ENCODE results near the gene NR3C2. TPM values are rescaled to one million over a fixed set of nuclear protein-coding genes. Genes with fewer than 3 reads are reported as not detected.

NR3C2 gene
- total RNA-seq, 1 experiment from 2014 or later = 2.7 TPM

DNA sequence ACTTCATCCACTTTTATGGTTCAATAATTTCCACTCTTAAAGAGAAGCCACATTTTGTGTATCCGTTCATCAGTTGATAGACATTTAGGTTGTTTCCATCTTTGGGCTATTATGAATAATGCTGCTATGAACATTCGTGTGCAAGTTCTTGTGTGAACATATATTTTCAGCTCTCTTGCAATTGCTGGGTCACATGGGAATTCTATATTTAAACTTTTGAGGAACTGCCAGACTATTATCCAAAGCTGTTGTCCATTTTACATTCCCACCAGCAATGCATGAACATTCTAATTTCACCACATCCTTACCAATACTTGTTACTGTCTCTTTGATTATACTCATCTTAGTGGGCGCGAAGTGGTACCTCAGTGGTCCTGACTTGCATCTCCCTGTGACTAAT, 61.9 kb downstream of the NR3C2 start:
- Histone ChIP-seq H3K36me3 (ENCODE audit: control insufficient read depth in 1 of 2, insufficient read depth in 2 of 2, low read length in 2 of 2) (no peaks in the 10 kb centered on the region), H3K79me2 (ENCODE audit: insufficient read depth, low read length) (no peaks in the 10 kb centered on the region), H3K27ac (ENCODE audit: low read depth, low read length) (no peak overlapping the region), H3K4me3 (replicated peaks in 1 of 2; ENCODE audit: low read depth in 1 of 2, low read length in 2 of 2) (no peak overlapping the region), H3K9ac (ENCODE audit: low read length) (no peak overlapping the region), H3K27me3 (ENCODE audit: insufficient read depth, low read length) (no peaks in the 10 kb centered on the region), H2AFZ (ENCODE audit: low read depth, low read length, poor library complexity, severe bottlenecking) (no peak overlapping the region), H3K9me2 (ENCODE audit: insufficient read depth) (no peaks in the 10 kb centered on the region), H3K9me3 (ENCODE audit: control insufficient read depth in 1 of 2, insufficient read depth in 1 of 2, low read depth in 1 of 2, low read length in 2 of 2) (no peaks in the 10 kb centered on the region), H3K4me1 (ENCODE audit: control insufficient read depth in 1 of 2, insufficient read depth in 2 of 2, low read length in 2 of 2) (peaks cover 4 to 8% of the 10 kb centered on the region in 2 experiments; a peak in 3 of 4 replicates), H4K20me1 (ENCODE audit: insufficient read depth) (no peaks in the 10 kb centered on the region), H3K4me2 (ENCODE audit: low read length) (no peak overlapping the region)
- ChIA-PET POLR2A (no interaction called here), CTCF (no interaction called here), RAD21 (ENCODE audit: low non-redundant PET in 1 of 2, low total read pairs in 2 of 2, uncharacterized antibody in 2 of 2, unreplicated experiment in 2 of 2) (no interaction called here)
- BruUV-seq (replicated peaks) = no TSS peak
- no peak for ATAC-seq
- no peak for DNase-seq (ENCODE audit: low read depth, low spot score)
- intact Hi-C loops (cut with micrococcal nuclease) = no loop called here
- TF ChIP-seq, protein P1, sequence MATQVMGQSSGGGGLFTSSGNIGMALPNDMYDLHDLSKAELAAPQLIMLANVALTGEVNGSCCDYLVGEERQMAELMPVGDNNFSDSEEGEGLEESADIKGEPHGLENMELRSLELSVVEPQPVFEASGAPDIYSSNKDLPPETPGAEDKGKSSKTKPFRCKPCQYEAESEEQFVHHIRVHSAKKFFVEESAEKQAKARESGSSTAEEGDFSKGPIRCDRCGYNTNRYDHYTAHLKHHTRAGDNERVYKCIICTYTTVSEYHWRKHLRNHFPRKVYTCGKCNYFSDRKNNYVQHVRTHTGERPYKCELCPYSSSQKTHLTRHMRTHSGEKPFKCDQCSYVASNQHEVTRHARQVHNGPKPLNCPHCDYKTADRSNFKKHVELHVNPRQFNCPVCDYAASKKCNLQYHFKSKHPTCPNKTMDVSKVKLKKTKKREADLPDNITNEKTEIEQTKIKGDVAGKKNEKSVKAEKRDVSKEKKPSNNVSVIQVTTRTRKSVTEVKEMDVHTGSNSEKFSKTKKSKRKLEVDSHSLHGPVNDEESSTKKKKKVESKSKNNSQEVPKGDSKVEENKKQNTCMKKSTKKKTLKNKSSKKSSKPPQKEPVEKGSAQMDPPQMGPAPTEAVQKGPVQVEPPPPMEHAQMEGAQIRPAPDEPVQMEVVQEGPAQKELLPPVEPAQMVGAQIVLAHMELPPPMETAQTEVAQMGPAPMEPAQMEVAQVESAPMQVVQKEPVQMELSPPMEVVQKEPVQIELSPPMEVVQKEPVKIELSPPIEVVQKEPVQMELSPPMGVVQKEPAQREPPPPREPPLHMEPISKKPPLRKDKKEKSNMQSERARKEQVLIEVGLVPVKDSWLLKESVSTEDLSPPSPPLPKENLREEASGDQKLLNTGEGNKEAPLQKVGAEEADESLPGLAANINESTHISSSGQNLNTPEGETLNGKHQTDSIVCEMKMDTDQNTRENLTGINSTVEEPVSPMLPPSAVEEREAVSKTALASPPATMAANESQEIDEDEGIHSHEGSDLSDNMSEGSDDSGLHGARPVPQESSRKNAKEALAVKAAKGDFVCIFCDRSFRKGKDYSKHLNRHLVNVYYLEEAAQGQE (IDR thresholded peaks at IDR 0.05; ENCODE audit: low read depth) = no peak
- TF ChIP-seq ZFX (IDR thresholded peaks at IDR 0.05) (no peak), SP1 (IDR thresholded peaks at IDR 0.05; ENCODE audit: low read depth) (no peak), FOSL1 (IDR thresholded peaks at IDR 0.05; ENCODE audit: low read depth) (no peak), EGR1 (IDR thresholded peaks at IDR 0.05; ENCODE audit: low read depth) (no peak), ZNF274 (IDR thresholded peaks at IDR 0.05; ENCODE audit: low read depth, low read length) (no peak), RAD21 (IDR thresholded peaks at IDR 0.05; ENCODE audit: low read depth) (no peak), SIN3A (IDR thresholded peaks at IDR 0.05; ENCODE audit: low read depth) (no peak), SRF (IDR thresholded peaks at IDR 0.05; ENCODE audit: low read depth) (no peak), POLR2AphosphoS5 (IDR thresholded peaks at IDR 0.05; ENCODE audit: low read depth, low read length) (no peak), TCF7L2 (IDR thresholded peaks at IDR 0.05; ENCODE audit: borderline replicate concordance, extremely low read depth, insufficient read depth, insufficient read length) (no peak)
- TF ChIP-seq, protein P2, sequence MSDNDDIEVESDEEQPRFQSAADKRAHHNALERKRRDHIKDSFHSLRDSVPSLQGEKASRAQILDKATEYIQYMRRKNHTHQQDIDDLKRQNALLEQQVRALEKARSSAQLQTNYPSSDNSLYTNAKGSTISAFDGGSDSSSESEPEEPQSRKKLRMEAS (IDR thresholded peaks at IDR 0.05) = no peak
- TF ChIP-seq, protein P3, sequence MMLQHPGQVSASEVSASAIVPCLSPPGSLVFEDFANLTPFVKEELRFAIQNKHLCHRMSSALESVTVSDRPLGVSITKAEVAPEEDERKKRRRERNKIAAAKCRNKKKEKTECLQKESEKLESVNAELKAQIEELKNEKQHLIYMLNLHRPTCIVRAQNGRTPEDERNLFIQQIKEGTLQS (IDR thresholded peaks at IDR 0.05) = no peak
- TF ChIP-seq, protein P4, sequence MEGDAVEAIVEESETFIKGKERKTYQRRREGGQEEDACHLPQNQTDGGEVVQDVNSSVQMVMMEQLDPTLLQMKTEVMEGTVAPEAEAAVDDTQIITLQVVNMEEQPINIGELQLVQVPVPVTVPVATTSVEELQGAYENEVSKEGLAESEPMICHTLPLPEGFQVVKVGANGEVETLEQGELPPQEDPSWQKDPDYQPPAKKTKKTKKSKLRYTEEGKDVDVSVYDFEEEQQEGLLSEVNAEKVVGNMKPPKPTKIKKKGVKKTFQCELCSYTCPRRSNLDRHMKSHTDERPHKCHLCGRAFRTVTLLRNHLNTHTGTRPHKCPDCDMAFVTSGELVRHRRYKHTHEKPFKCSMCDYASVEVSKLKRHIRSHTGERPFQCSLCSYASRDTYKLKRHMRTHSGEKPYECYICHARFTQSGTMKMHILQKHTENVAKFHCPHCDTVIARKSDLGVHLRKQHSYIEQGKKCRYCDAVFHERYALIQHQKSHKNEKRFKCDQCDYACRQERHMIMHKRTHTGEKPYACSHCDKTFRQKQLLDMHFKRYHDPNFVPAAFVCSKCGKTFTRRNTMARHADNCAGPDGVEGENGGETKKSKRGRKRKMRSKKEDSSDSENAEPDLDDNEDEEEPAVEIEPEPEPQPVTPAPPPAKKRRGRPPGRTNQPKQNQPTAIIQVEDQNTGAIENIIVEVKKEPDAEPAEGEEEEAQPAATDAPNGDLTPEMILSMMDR (IDR thresholded peaks at IDR 0.05 in 2 of 3, conservative IDR thresholded peaks at IDR 0.05 in 1 of 3; ENCODE audit: borderline replicate concordance in 1 of 3, insufficient read depth in 1 of 3, low read depth in 2 of 3, low read length in 2 of 3) = no peak
- TF ChIP-seq, protein P5, sequence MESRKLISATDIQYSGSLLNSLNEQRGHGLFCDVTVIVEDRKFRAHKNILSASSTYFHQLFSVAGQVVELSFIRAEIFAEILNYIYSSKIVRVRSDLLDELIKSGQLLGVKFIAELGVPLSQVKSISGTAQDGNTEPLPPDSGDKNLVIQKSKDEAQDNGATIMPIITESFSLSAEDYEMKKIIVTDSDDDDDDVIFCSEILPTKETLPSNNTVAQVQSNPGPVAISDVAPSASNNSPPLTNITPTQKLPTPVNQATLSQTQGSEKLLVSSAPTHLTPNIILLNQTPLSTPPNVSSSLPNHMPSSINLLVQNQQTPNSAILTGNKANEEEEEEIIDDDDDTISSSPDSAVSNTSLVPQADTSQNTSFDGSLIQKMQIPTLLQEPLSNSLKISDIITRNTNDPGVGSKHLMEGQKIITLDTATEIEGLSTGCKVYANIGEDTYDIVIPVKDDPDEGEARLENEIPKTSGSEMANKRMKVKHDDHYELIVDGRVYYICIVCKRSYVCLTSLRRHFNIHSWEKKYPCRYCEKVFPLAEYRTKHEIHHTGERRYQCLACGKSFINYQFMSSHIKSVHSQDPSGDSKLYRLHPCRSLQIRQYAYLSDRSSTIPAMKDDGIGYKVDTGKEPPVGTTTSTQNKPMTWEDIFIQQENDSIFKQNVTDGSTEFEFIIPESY (IDR thresholded peaks at IDR 0.05; ENCODE audit: extremely low read depth, insufficient replicate concordance, low read length) = no peak
